COLO668 (cell line): ENCODE measurements around the gene CALU.

Experiments
- DNase-seq: peaks from one replicate; lab custom pipeline; 2025; ENCODE audit not compliant: unreplicated experiment; lab: John Stamatoyannopoulos, UW

The CALU gene

GRCh38 chr7:128809363-128809762 lies 70.2 kb downstream of the CALU start:
- no peak for DNase-seq

GRCh38 chr7:128810473-128810872 lies 71.3 kb downstream of the CALU start:
- DNase-seq = no peak

GRCh38 chr7:128810997-128811396 lies 71.8 kb downstream of the CALU start:
- no peak for DNase-seq

GRCh38 chr7:128811631-128812430 lies 72.7 kb downstream of the CALU start:
- DNase-seq = peak; percentile 68

GRCh38 chr7:128812514-128813168 lies 73.5 kb downstream of the CALU start:
- DNase-seq = peak; percentile 96

- DNase-seq = no peak
Measured at GRCh38 chr7:128814499-128814898, 75.3 kb downstream of the CALU start.

- no peak for DNase-seq
Measured at GRCh38 chr7:128815289-128815942, 76.3 kb downstream of the CALU start.

GRCh38 chr7:128818694-128819093 lies 79.5 kb downstream of the CALU start:
- no peak for DNase-seq
